OCI-LY7 (cell line): ENCODE data around the gene CWH43.

Experiments used
- CTCF ChIP-seq: fragments of 200-600 bp; sonication (generic); conservative IDR thresholded peaks from 2 replicates; pipeline ENCODE4 v1.5.1; 2014; ENCODE audit warnings: mild to moderate bottlenecking, antibody characterized with exemption, low read length, moderate library complexity, mixed read lengths
- EZH2phosphoT487 ChIP-seq: fragments of 200-600 bp; sonication (generic); IDR thresholded peaks from 2 replicates; pipeline ENCODE4 v1.6.1; 2018; ENCODE audit warnings: low read depth, borderline replicate concordance, mild to moderate bottlenecking, mixed run types, antibody characterized with exemption, low read length, moderate library complexity, mixed read lengths

- TF ChIP-seq CTCF (peak; percentile 71), EZH2phosphoT487 (no peak)
Observed at GRCh38 chr4:48943387-48943786, 42.7 kb upstream of the CWH43 start.
